HuH-7 (cell line): Measurements from ENCODE around the gene CLEC7A.
A peak's percentile ranks its signal among the peaks of the same experiment; 100 is the strongest.

ENCODE experiments used
- DNase-seq: peaks from one replicate; pipeline ENCODE4 v3.0.0; 2011; ENCODE audit warnings: low spot score

Gene CLEC7A

GRCh38 chr12:10130042-10130441, at the start of gene CLEC7A:
Gene CLEC7A, minus strand, starts transcription at chr12:10130199. Its CDS starts 117 bp downstream, at chr12:10130082.
- DNase-seq, result no peak

GRCh38 chr12:10179776-10180181, 49.8 kb upstream of the CLEC7A start:
- DNase-seq, result no peak

- no peak for DNase-seq
Measured at GRCh38 chr12:10178821-10179220, 48.8 kb upstream of the CLEC7A start, which contains the start of gene TMEM52B. Gene TMEM52B, plus strand, starts transcription at chr12:10179032. Its CDS starts 543 bp downstream, at chr12:10179575.

GRCh38 chr12:10175846-10176636, 46.0 kb upstream of the CLEC7A start:
- DNase-seq, result no peak

- no peak for DNase-seq
Measured at GRCh38 chr12:10174986-10175614, 45.1 kb upstream of the CLEC7A start.

- DNase-seq, result no peak
Measured at GRCh38 chr12:10171973-10172728, 42.2 kb upstream of the CLEC7A start, which contains the start of gene OLR1. Gene OLR1, minus strand, starts transcription at chr12:10172132. Its CDS starts 55 bp downstream, at chr12:10172077.

GRCh38 chr12:10170216-10170615, 40.2 kb upstream of the CLEC7A start:
- no peak for DNase-seq

GRCh38 chr12:10169104-10169503, 39.1 kb upstream of the CLEC7A start:
- no peak for DNase-seq

- DNase-seq, result no peak
Measured at GRCh38 chr12:10167599-10167998, 37.6 kb upstream of the CLEC7A start.

GRCh38 chr12:10165421-10165820, 35.4 kb upstream of the CLEC7A start:
- DNase-seq, result no peak

- no peak for DNase-seq
Measured at GRCh38 chr12:10163084-10163483, 33.1 kb upstream of the CLEC7A start.

- no peak for DNase-seq
Measured at GRCh38 chr12:10160617-10161385, 30.8 kb upstream of the CLEC7A start.

- DNase-seq, result no peak
Measured at GRCh38 chr12:10159280-10159679, 29.3 kb upstream of the CLEC7A start.

GRCh38 chr12:10158406-10158805, 28.4 kb upstream of the CLEC7A start:
- no peak for DNase-seq

GRCh38 chr12:10155966-10156365, 26.0 kb upstream of the CLEC7A start:
- DNase-seq, result no peak

- DNase-seq, result no peak
Measured at GRCh38 chr12:10154145-10154496, 24.1 kb upstream of the CLEC7A start.

GRCh38 chr12:10153271-10154144, 23.5 kb upstream of the CLEC7A start:
- peak; percentile 70 for DNase-seq

GRCh38 chr12:10151621-10152020, 21.6 kb upstream of the CLEC7A start:
- no peak for DNase-seq

GRCh38 chr12:10147714-10148403, 17.9 kb upstream of the CLEC7A start:
- DNase-seq, result no peak

- no peak for DNase-seq
Measured at GRCh38 chr12:10142976-10143589, 13.1 kb upstream of the CLEC7A start.
